HG02678 (cell line): ENCODE measurements around the gene MPRIP.

Source experiments
- ATAC-seq: cut with Tn5 transposase; IDR thresholded peaks from one replicate; pipeline ENCODE4 v1.9.1; 2021; ENCODE audit warnings: mild to moderate bottlenecking, moderate library complexity; ENCODE audit not compliant: unreplicated experiment

MPRIP gene

GRCh38 chr17:17084317-17084835 lies 42.1 kb downstream of the MPRIP start:
- no peak for ATAC-seq

GRCh38 chr17:17084941-17085340 lies 42.7 kb downstream of the MPRIP start:
- no peak for ATAC-seq

DNA sequence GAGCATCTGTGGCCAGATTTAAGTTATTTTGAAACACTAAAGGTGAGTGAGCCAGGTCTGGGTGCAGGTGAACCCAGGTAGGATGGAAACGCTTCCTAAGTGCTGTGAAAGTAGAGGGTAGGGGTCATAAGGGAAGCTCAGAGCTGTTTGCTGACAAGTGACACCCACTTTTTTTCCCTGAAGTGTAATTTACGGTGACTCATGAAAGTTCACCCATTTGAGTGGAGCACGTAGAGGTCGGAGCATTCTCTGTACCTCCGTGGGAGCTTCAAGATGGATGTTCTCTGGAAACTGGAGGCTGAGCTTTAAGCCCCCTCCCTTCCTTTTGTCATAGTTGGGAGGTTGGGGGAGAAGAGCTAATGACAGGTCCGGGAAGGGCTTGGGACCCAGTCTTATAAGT lies 44.3 kb downstream of the MPRIP start:
- ATAC-seq = no peak

DNA sequence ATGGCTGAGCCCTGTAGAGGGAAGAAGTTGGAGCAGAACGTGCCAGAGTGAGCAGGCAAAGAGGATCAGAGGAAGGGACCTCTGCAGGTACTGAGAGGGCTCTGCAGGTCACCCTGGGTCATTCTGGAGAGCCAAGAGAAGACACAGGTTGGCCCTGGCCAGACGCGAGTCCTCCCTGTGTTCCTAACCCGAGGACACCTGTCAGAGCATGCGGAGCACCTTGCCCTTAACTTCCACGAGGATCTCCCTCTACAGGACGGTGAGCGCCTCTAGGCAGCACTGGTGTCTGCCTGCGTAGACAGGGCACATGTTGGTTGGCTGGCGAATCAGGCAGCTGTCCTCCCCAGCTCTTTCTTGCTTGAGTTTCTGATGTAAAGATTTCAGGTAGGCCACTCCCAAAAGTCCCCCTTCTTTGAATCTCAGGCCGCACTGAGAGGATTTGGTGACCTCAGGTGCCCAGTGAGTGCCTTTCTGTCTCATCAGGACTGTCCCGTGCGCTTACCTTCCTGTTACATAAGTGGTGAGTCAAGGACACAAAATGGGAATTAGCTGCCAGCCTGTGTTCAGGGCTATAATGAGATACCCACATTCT lies 45.3 kb downstream of the MPRIP start:
- no peak for ATAC-seq

DNA sequence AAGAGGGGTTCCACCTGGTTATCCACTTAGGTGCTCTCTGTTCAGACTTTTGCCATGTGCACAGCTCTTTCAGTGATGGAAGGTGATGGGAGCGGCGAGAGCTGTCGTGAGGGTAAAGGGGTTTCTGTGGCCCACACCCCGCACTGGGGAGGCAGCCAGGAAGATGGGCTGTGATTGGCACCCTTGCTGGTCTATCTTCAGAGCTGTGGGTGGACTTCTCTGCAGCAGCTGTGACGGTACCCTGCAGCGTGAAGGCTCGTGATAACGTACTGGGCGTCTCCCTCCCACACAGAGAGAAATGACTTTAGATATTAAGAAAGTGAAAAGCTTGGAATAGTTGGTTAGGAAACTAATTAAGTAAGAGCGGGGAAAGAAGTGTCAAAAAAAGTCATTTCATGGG lies 45.8 kb downstream of the MPRIP start:
- no peak for ATAC-seq

DNA sequence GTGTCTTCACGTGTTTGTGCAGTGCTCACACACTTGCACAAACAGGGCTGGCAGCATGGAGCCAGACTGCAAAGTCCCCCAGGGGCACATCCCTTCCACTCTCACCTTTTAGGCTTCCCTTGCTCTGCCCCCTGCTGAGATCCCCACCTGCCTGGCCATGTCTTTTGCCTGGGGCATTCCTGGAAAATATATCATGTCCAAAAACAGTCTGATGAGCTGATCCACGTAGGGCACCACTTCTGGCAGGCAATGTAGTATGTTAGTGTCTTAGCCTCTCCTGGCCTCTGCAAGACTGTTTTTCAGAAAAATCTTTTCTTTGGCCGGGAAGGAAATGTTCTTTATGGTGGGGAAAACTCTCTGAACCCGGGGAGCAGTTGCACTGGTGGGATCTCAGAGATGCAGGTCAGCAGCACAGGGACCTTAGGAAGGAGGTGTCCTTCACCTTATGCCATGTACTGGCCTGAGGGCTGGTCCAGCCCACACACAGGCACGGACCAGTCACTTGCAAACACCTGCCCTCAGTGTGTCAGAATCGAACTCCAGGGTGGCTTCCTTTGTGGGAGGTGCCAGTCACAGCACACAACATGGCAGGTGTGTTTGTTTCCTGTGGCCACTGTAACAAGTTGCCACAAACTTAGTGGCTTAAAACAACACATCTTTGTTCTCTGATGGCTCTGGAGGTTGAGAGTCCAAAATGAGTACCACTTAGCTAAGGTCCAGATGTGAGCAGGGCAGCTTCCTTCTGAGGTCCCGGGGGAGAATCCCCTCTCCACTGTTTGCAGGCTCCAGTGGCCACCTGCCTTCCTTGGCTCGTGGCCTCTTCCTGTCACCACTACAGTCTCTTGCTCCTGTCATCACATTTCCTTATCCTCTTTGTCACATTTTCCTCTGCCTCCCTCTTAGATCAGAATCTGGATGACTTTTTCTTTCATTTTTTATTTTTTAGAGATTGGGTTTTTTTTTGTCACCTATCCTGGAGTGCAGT lies 46.6 kb downstream of the MPRIP start:
- no peak for ATAC-seq

DNA sequence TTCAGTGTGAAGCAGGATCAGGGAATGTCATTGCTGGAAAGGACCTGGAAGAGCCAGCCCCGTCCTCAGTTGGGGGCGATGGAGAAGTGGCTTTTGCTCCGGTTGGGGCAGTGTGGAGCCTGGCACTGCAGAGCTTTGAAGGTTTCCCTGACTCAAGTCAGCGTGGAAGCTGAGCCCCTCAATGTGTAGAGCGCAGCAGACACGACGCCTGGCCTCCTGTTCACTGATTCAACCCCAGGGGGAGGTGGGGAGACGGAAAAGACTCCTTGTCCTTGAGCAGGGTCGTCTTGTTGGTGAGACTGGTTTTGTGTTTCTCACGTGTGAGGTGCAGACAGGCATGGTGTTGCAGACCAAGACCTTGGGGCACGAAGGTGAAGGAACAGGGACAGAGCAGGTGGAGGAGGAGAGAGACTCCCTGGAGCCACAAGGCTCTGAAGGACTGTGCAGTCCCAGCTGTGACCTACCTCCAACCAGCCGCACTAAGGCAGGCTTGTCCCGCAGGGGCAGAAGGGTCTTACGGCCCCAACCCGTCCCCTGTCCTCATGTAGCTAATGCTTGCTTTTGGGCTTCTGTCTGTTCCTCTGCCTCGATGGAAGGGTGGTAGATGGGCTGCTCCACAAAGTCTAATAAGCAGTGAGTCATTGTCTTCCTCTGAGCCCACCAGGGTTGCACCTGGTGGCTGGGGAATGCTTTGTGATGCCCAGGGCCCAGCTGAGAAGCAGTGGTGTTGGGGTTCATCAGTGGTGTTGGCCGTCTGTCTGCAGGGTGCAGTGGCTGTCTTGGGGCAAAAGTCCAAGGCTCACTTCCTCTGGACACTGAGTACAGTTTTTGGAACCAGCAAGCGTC lies 47.8 kb downstream of the MPRIP start:
- no peak for ATAC-seq

DNA sequence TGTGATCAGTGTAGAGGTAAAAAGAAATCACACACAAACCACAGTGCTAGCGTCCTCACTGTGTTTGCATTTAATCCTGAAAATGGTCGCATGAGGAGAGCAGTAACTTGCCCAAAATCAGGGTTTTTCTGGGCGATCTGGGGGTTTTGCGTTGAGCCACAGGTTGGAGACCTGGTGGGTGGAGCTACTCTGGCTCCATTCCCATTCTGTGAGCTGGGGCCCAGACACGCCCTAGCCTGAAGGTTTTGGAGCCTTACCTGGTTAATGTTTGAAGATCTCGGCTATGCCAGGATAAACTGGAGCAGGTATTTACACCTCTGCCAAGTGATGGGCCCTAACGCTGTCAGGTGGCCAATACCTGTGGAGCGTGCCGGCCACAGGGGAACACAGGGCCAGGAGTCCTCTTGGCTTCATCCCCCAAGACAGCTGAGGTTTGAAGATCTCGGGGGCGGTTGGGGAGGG lies 48.4 kb downstream of the MPRIP start:
- ATAC-seq = no peak

GRCh38 chr17:17091276-17091675 lies 49.0 kb downstream of the MPRIP start:
- no peak for ATAC-seq

DNA sequence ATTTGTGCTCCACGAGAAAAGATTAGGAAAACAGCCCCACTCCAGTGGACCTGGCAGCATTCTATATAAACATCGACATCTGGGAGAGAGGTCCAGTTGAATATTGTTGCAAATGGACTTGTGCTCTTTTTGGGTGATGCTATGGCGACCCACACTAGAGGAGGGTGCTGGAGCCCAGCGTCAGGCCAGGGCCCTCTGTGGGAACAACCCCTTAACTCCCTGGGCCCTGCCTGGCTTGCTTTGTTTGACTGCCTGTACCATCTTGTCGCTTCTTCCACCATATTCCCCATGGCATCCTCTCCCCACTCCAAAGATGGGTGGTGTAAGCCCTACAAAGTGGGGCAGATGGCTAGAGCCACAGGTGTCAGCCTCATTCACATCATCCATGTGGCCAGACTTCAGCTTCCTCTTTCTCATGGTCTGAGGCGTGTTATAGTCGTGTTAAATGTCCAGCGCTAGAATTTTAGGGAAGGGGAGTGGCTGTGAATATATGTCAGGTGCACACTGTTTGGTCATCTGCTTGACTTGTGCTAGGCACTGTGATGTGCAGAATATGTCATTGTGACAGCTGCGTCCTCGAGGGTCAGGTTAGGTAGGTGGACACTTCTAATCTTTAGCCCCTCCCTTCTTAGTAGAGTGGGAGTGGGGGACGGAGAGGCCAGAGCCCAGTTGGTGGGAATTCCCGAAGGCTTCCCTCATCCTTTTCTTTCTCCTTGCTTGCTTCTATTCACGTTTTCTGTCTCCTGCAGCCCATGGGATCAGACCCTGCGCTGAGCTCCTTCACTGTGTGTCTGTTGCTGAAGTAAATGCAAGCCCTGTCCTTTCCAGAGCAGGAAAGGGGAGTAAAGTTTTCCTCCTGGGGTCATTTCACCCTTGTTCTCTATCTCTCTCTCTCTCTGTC lies 49.8 kb downstream of the MPRIP start:
- ATAC-seq = no peak

- ATAC-seq = no peak
Measured at GRCh38 chr17:17093764-17094163, 51.5 kb downstream of the MPRIP start.

DNA sequence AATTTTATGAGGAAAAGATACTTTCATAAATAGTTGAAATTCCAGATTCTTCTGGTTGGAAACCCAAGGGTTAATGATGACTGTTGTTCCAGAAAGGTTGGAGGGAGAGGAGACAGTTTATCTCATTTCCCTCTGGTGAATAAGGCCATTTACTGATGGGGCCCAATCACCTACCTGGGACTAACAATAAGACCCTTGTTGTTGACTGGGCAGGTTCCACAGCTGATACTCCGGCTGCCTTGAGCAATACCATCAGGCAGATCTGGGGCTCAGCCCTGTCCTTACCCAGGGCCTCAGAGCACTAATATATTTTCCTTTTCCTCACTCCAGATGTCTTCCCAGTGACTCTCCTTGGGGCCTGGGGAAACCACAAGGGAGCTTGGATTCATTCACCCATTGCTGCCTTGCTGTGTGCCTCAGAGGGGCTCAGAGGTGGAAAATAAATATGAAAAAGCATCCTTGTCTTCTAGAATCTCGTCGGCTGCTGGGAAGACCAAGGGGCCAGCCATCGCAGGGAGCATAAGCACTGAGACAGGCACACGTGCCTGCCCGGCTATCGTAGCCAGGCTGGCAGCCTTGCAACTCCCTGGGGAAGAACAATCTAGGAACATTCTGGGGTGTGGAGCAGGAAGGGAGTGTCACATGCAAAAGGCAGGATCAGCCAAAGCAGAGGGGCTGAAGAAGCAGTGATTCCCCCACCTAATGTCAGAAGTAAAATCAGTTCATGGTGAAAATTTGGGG lies 54.4 kb downstream of the MPRIP start:
- ATAC-seq = no peak

DNA sequence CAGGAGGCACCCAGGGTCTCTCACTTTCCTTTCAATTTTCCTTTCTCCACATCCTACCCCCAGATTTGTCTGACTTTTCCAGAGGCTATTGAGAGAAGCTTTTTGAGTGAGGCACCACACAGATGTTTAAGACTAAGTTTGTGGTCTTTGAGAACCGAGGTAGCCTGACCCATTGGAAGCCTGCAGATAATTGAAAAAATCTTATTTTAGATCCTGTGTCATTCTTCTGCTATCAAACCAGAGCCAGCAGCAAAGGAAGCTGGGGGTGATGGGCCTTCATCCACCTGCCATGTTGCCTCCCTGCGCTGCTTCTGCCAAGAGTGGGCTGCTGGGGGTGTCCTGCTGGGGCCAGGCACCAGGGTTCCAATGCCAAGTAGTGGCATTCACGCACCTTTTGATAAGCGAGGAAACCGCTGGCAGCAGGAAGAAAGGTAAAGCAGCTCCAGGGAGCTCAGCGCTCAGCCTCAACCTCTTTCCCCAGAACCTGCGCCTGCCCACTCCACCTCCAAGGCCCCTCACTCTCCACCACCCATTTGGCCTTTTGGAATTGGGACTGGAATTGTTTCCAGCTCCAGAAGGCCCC lies 55.6 kb downstream of the MPRIP start:
- ATAC-seq = no peak

GRCh38 chr17:17098551-17099179 lies 56.4 kb downstream of the MPRIP start:
- no peak for ATAC-seq

DNA sequence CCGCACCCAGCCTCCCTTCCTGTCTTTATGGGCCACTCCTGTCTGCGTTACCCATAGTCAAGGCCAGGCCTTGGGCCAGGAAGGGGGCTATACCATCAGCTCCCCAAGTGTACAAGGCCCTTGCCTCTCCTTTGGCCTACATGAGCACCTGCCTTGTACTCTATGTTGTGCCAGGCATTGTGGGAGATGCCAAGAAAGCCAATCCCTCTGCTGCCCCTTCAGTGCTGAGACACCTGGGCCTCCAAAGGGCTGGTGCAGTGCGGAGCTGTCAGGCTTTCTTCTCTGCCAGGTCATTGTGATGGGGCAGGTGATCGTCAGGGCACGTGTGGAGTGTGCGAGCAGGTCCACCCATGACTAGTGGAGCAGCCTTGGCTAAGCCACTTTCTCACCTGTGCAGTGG lies 59.9 kb downstream of the MPRIP start:
- no peak for ATAC-seq

DNA sequence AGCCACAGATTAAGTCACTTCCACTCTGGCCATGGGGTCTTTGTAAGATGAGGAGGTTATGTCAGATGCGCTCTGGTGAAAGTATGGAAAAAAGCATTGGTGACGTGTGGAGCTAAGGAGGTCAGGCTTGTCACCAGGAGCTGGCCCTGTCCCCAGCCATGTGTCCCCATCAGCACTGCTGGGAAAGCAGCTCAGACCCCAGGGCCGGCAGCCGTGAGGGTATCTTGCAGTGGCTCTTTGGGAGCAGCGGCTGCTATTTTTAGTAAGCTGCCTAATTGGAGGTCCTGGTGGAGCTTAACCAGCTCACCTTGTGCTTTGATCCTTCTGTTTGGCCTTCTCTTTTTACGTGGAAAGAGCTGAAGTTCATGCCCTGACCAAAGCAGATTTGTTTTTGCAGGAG lies 60.9 kb downstream of the MPRIP start:
- no peak for ATAC-seq

DNA sequence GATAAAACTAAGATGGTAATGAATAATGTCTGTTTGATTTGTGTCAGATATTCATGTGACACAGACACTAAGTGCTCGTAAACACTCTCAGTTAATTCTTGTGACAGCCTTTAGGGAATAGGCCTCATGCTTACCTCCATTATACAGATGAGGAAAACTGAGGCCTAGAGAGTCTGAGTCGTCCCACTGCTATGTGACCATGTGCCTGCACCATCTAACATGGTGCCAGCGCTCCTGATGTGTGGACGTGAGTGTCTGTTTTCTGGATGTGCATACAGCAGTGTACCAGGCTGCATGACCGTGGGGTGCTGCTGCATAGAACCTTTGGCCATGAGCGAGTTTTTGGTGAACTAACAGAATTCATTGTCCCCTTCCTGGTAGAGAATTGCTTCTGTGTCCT lies 61.8 kb downstream of the MPRIP start:
- ATAC-seq = no peak

DNA sequence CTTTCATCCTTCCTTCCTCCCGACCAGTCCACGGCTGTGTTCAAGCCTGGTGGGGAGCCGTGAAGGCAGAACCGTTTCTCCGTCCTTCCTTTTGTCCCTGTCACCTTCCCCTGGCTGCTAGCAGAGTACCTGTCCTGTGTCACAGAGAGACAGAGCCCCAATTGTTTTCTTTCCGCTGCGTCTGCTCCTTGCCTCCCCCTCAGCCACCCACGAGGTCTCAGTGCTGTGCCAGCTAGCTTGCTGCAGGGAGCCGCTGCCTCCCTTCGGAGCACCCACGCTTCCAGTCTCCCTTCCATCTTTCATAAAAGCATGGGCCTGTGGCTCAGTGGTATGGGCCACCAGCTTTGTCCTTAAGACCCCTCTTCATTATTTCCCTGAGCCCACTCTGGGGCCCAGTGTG lies 62.2 kb downstream of the MPRIP start:
- ATAC-seq = no peak

DNA sequence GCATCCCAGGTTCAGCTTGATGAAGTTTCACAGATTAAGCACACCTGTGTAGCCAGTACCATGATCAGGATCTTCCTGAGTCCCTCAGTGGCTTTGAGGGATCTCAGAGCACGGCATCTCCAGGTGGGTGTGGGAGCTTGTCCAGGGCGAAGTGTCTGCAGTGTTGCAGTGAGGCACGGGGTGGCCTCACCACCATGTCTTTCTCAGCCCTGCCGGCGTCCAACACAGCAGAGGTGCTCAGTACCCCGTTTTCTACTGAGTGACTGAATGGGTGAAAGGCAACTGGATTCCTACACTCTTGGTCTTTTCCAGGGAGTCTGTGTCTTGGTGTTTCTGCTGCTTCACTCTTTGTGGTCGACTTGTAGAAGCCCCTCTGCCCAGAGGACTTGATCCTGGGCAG lies 63.7 kb downstream of the MPRIP start:
- no peak for ATAC-seq
